Prostate gland (tissue), 2 donors: Measurements from ENCODE around the gene RBM19.

Experiments
- POLR2A ChIP-seq: fragments of 450-650 bp; IDR thresholded peaks from one replicate; pipeline ENCODE4 v1.6.1; 2016; ENCODE audit warnings: antibody characterized with exemption, mild to moderate bottlenecking
- POLR2AphosphoS5 ChIP-seq: sonication (generic); formaldehyde crosslinking; IDR thresholded peaks from one replicate; pipeline ENCODE4 v1.6.1; 2017; ENCODE audit warnings: antibody characterized with exemption
- TF ChIP-seq, protein P1 (sequence below), 4 experiments: fragments of 200-600 bp in 2 of 4; fragments of 450-650 bp in 2 of 4; sonication (generic) in 2 of 4; IDR thresholded peaks; 1 replicate in 3 of 4; 2 replicates in 1 of 4; pipeline ENCODE4 v1.5.1; 2016 to 2019; ENCODE audit warnings: antibody characterized with exemption in 4 of 4, mild to moderate bottlenecking in 2 of 4, moderate library complexity in 2 of 4

DNA sequence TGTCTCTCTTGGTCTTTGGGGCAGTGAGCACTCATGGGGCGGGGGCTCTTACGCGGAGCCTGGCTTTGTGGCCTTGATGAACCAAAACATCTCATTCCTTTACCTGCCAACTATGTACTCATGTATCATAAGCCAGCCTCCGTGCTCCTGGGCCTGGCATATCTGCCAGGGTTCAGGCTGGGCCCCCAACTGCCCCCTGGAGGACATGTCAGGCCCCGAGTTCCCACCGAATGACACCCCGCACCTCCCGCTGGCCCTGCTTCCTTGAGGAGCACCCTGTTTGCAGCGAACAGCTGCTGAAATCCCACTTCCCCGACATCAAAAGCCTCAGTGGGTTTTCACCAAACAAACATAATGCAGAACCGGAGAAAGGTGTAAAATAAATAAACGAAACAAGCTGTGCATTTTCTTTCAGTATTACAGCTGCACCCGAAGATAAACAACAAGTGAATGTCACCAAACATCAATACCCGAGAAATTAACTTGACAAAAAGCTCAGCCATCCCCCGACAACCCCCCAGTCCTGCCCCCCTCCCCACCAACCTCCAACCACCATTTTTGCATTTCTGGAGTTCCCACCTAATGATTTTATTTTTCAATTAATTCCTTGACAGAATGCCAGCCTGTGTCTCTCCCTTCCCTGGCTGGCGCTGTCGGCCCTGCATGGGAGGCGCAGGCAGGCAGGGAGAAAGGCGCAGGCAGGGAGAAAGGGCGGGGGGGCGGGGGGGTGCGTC, 139.2 kb downstream of the RBM19 start:
- TF ChIP-seq POLR2A (no peak), POLR2AphosphoS5 (no peak)
- TF ChIP-seq, protein P1, sequence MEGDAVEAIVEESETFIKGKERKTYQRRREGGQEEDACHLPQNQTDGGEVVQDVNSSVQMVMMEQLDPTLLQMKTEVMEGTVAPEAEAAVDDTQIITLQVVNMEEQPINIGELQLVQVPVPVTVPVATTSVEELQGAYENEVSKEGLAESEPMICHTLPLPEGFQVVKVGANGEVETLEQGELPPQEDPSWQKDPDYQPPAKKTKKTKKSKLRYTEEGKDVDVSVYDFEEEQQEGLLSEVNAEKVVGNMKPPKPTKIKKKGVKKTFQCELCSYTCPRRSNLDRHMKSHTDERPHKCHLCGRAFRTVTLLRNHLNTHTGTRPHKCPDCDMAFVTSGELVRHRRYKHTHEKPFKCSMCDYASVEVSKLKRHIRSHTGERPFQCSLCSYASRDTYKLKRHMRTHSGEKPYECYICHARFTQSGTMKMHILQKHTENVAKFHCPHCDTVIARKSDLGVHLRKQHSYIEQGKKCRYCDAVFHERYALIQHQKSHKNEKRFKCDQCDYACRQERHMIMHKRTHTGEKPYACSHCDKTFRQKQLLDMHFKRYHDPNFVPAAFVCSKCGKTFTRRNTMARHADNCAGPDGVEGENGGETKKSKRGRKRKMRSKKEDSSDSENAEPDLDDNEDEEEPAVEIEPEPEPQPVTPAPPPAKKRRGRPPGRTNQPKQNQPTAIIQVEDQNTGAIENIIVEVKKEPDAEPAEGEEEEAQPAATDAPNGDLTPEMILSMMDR (IDR thresholded peaks at IDR 0.05): no peak
